Esophagus muscularis mucosa (tissue), 3 donors: Measurements from ENCODE around the gene APOB.

Source experiments
- CTCF ChIP-seq, 3 experiments: fragments of 200-600 bp in 2 of 3; fragments of 450-650 bp in 1 of 3; sonication (generic) in 2 of 3; IDR thresholded peaks; one replicate each; pipeline ENCODE4 v1.5.1; 2017 to 2019; ENCODE audit warnings: antibody characterized with exemption in 3 of 3, mild to moderate bottlenecking in 2 of 3, moderate library complexity in 1 of 3
- EP300 ChIP-seq: sonication (generic); formaldehyde crosslinking; IDR thresholded peaks from one replicate; pipeline ENCODE4 v1.6.1; 2017; ENCODE audit warnings: antibody characterized with exemption

GRCh38 chr2:20985062-20985461 is 58.8 kb downstream of the APOB start:
- TF ChIP-seq CTCF (IDR thresholded peaks at IDR 0.05) (no peak), EP300 (no peak)
